ENCODE measurements around the gene SERP1. TPM values are rescaled to one million over a fixed set of nuclear protein-coding genes. Genes with fewer than 3 reads are reported as not detected.

The SERP1 gene
- polyA plus RNA-seq, 1 of the 3 experiments (the other 2 are of a cell fraction), result 77.4 TPM

DNA sequence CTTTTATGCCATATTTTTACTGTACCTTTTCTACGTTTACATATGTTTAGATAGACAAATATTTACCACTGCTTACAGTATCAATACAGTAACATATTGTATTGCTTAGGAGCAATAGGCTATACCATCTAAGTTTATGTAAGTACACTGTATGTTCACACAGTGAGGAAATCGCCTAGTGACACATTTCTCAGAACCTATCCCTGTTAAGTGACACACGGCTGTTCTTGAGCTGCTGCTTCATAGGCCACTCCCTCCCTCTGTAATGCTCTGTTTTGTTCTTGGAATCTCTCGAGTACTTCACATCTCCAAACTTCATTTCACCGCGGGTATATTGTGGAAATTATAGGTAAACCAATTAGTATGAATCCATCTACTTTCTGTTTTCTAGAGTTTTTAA lies 43.5 kb upstream of the SERP1 start:
- TF ChIP-seq MEF2A (IDR thresholded peaks at IDR 0.05; ENCODE audit: borderline replicate concordance, low read depth) (no peak), GATA2 (CRISPR knock-in tag; IDR thresholded peaks at IDR 0.05) (no peak), NRF1 (IDR thresholded peaks at IDR 0.05; ENCODE audit: low read depth, low read length) (no peak), ELF1 (IDR thresholded peaks at IDR 0.05) (no peak), RXRA (IDR thresholded peaks at IDR 0.05; ENCODE audit: borderline replicate concordance, low read depth) (no peak), TAF1 (IDR thresholded peaks at IDR 0.05; ENCODE audit: borderline replicate concordance, low read depth, low read length) (no peak), POLR2AphosphoS5 (IDR thresholded peaks at IDR 0.05; ENCODE audit: low read depth, low read length) (no peak), CHD2 (IDR thresholded peaks at IDR 0.05; ENCODE audit: low read length, partially characterized antibody) (no peak), RCOR1 (IDR thresholded peaks at IDR 0.05; ENCODE audit: low read length) (no peak), RAD21 (IDR thresholded peaks at IDR 0.05; ENCODE audit: low read length) (no peak), FOSL2 (IDR thresholded peaks at IDR 0.05; ENCODE audit: borderline replicate concordance, low read depth) (no peak), EP300 (IDR thresholded peaks at IDR 0.05; ENCODE audit: borderline replicate concordance in 1 of 2, low read depth in 1 of 2, low read length in 1 of 2) (no peak), FOXM1 (IDR thresholded peaks at IDR 0.05; ENCODE audit: low read depth) (no peak), SIN3A (IDR thresholded peaks at IDR 0.05; ENCODE audit: borderline replicate concordance, low read depth, low read length) (no peak), TCF12 (IDR thresholded peaks at IDR 0.05) (no peak)
- TF ChIP-seq, protein P1, sequence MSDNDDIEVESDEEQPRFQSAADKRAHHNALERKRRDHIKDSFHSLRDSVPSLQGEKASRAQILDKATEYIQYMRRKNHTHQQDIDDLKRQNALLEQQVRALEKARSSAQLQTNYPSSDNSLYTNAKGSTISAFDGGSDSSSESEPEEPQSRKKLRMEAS (IDR thresholded peaks at IDR 0.05; ENCODE audit: low read depth), result no peak
- TF ChIP-seq, protein P2, sequence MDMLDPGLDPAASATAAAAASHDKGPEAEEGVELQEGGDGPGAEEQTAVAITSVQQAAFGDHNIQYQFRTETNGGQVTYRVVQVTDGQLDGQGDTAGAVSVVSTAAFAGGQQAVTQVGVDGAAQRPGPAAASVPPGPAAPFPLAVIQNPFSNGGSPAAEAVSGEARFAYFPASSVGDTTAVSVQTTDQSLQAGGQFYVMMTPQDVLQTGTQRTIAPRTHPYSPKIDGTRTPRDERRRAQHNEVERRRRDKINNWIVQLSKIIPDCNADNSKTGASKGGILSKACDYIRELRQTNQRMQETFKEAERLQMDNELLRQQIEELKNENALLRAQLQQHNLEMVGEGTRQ (IDR thresholded peaks at IDR 0.05; ENCODE audit: borderline replicate concordance, low read depth, low read length), result no peak
- TF ChIP-seq, protein P3, sequence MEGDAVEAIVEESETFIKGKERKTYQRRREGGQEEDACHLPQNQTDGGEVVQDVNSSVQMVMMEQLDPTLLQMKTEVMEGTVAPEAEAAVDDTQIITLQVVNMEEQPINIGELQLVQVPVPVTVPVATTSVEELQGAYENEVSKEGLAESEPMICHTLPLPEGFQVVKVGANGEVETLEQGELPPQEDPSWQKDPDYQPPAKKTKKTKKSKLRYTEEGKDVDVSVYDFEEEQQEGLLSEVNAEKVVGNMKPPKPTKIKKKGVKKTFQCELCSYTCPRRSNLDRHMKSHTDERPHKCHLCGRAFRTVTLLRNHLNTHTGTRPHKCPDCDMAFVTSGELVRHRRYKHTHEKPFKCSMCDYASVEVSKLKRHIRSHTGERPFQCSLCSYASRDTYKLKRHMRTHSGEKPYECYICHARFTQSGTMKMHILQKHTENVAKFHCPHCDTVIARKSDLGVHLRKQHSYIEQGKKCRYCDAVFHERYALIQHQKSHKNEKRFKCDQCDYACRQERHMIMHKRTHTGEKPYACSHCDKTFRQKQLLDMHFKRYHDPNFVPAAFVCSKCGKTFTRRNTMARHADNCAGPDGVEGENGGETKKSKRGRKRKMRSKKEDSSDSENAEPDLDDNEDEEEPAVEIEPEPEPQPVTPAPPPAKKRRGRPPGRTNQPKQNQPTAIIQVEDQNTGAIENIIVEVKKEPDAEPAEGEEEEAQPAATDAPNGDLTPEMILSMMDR (IDR thresholded peaks at IDR 0.05), result no peak
- TF ChIP-seq, protein P4, sequence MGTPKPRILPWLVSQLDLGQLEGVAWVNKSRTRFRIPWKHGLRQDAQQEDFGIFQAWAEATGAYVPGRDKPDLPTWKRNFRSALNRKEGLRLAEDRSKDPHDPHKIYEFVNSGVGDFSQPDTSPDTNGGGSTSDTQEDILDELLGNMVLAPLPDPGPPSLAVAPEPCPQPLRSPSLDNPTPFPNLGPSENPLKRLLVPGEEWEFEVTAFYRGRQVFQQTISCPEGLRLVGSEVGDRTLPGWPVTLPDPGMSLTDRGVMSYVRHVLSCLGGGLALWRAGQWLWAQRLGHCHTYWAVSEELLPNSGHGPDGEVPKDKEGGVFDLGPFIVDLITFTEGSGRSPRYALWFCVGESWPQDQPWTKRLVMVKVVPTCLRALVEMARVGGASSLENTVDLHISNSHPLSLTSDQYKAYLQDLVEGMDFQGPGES (IDR thresholded peaks at IDR 0.05; ENCODE audit: low read depth, low read length), result no peak
- TF ChIP-seq, protein P5, sequence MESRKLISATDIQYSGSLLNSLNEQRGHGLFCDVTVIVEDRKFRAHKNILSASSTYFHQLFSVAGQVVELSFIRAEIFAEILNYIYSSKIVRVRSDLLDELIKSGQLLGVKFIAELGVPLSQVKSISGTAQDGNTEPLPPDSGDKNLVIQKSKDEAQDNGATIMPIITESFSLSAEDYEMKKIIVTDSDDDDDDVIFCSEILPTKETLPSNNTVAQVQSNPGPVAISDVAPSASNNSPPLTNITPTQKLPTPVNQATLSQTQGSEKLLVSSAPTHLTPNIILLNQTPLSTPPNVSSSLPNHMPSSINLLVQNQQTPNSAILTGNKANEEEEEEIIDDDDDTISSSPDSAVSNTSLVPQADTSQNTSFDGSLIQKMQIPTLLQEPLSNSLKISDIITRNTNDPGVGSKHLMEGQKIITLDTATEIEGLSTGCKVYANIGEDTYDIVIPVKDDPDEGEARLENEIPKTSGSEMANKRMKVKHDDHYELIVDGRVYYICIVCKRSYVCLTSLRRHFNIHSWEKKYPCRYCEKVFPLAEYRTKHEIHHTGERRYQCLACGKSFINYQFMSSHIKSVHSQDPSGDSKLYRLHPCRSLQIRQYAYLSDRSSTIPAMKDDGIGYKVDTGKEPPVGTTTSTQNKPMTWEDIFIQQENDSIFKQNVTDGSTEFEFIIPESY (IDR thresholded peaks at IDR 0.05; ENCODE audit: borderline replicate concordance, low read depth), result no peak
- no peak overlapping the region for H3K9ac ChIP-seq
- 93% methylated on average over 6 of the region's 6 CpGs for WGBS (ENCODE audit: low lambda C conversion rate)
- no peak overlapping the region for H3K27ac ChIP-seq (ENCODE audit: low read depth in 2 of 2, low read length in 1 of 2)
- no peaks in the 10 kb centered on the region for H3K9me3 ChIP-seq
- DNase-seq, result no peak
- CTCF ChIA-PET, result interaction anchor here (0.6 to 1.2 kb wide), 3 partner anchors 11 to 16 kb away, joined by 3 read pairs; no protein-coding TSS in a partner anchor
- H3K4me1 ChIP-seq (ENCODE audit: control insufficient read depth in 1 of 2, insufficient read depth in 2 of 2, low read depth in 1 of 2, low read length in 1 of 2), result no peaks in the 10 kb centered on the region; a peak in 1 of 4 replicates
- peaks cover 9% of the 10 kb centered on the region for H3F3A ChIP-seq (replicated peaks; ENCODE audit: insufficient read depth)
- POLR2A ChIA-PET, result no interaction called here
- H3K36me3 ChIP-seq (replicated peaks in 1 of 2; ENCODE audit: control insufficient read depth in 1 of 2, insufficient read depth in 2 of 2, low read length in 1 of 2), result peaks cover 9 to 19% of the 10 kb centered on the region in 2 experiments
- H3K4me2 ChIP-seq, result no peak overlapping the region
- no peaks in the 10 kb centered on the region for H3K9me2 ChIP-seq
- H2AFZ ChIP-seq (ENCODE audit: low read depth), result no peak overlapping the region
- H3K4me3 ChIP-seq (ENCODE audit: low read depth in 2 of 2, low read length in 1 of 2), result no peak overlapping the region
- no peaks in the 10 kb centered on the region for H3K27me3 ChIP-seq (ENCODE audit: insufficient read depth)
- no peaks in the 10 kb centered on the region for H4K20me1 ChIP-seq (ENCODE audit: insufficient read depth)
- H3K79me2 ChIP-seq (ENCODE audit: insufficient read depth), result peaks cover 20% of the 10 kb centered on the region; the same call in 1 of the 2 replicates
